ENCODE results near the gene CSTF2T.

Gene CSTF2T

DNA sequence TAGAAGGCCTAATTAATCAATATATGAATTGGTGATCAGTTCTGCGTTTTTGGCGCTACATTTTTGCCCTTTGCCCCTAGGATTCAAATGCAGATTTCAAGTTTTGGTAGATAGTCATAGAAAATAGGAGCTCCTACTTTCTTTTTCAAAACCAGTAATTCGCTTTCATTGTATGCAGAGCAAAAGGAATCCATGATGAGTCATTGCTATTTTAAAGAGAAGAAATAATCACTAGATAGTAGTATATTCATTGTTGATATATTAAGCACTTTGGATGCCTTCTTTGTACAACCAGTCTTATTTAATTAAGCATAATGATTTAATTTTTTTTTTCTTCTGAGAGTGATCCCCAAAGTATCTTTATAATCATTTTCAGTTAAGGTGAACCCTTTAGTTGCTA is 50.3 kb downstream of the CSTF2T start:
- DNase-seq (ENCODE audit: low spot score): peak; percentile 3

Data from hepatic stellate cell (primary cell).